Measurements from ENCODE around the gene RNMT.

The RNMT gene

GRCh38 chr18:13726232-13726971, at the start of gene RNMT, which contains the start of gene FAM210A:
Gene RNMT (plus strand): TSS chr18:13726673. CDS start chr18:13731518, 4,845 bp downstream.
Gene FAM210A (minus strand): TSS chr18:13726558. CDS start chr18:13682077, 44,481 bp downstream.
- TF ChIP-seq GATA2 (IDR thresholded peaks at IDR 0.05; ENCODE audit: low read depth, low read length) (no peak; the same call in 1 of the 2 replicates), GATA3 (IDR thresholded peaks at IDR 0.05; ENCODE audit: low read depth, low read length) (no peak)

DNA sequence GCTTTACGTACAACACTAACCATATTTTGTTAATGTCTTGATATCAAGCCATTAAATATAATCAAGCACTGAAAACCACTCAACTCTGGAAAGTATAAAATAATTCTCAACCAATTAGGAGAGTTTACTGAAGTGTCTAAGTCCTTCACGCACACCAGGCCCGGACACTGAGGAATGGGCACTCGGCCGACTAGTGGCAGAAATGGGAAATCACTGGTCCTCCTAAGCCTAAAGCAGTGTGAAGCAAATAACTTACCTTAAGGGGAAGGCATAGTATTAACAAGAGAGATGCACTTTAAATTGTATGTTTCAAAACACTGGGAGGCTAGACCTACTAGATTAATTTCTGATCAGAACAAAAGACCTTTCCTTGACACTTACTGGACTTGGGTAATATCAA, 45.9 kb upstream of the RNMT start:
- no peak for TF ChIP-seq GATA3 (IDR thresholded peaks at IDR 0.05; ENCODE audit: low read depth, low read length)
- no peak for TF ChIP-seq GATA2 (IDR thresholded peaks at IDR 0.05; ENCODE audit: low read depth, low read length)

DNA sequence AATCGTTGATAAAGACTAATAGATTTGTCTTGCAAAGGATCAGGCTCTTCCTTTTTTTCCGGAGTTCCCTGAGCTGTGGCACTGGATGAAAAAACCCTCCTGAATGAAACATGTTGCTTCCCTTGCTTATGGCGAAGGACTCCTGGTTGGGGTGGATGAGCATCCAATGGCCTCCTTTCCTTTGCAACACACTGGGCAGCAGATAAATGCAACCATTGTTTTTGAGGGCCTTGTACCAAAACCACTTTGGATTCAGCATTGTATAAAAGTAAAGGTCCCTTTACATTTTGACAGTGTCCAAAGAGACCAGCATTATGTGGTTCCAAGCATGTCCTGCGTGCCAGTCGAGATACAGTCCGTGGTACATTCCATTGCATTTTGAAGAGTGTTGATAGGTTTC, 44.8 kb upstream of the RNMT start:
- TF ChIP-seq GATA3 (IDR thresholded peaks at IDR 0.05; ENCODE audit: low read depth, low read length) (no peak), GATA2 (IDR thresholded peaks at IDR 0.05; ENCODE audit: low read depth, low read length) (no peak)

GRCh38 chr18:13684546-13684945, 41.9 kb upstream of the RNMT start:
- no peak for TF ChIP-seq GATA2 (IDR thresholded peaks at IDR 0.05; ENCODE audit: low read depth, low read length)
- TF ChIP-seq GATA3 (IDR thresholded peaks at IDR 0.05; ENCODE audit: low read depth, low read length), result no peak

- TF ChIP-seq GATA3 (IDR thresholded peaks at IDR 0.05; ENCODE audit: low read depth, low read length) (no peak), GATA2 (IDR thresholded peaks at IDR 0.05; ENCODE audit: low read depth, low read length) (no peak)
Observed at GRCh38 chr18:13688191-13689136, 38.0 kb upstream of the RNMT start.

DNA sequence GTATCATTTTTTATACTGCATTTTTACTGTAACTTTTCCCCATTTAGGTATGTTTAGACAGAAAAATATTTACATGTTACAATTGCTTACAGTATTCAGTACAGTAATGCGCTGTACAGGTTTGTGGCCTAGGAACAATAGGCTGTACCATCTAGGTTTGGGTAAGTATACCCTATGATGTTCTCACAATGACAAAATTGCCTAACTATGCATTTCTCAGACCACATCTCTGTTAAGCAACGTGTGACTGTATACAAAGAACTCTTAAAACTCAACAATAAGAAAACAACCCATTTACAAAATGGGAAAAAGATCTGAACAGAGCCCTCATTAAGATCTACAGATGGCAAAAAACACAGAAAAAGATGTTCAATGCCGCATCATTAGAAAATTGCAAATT, 29.5 kb upstream of the RNMT start:
- no peak for TF ChIP-seq GATA3 (IDR thresholded peaks at IDR 0.05; ENCODE audit: low read depth, low read length)
- no peak for TF ChIP-seq GATA2 (IDR thresholded peaks at IDR 0.05; ENCODE audit: low read depth, low read length)

GRCh38 chr18:13700153-13700552, 26.3 kb upstream of the RNMT start:
- no peak for TF ChIP-seq GATA3 (IDR thresholded peaks at IDR 0.05; ENCODE audit: low read depth, low read length)
- no peak for TF ChIP-seq GATA2 (IDR thresholded peaks at IDR 0.05; ENCODE audit: low read depth, low read length)

DNA sequence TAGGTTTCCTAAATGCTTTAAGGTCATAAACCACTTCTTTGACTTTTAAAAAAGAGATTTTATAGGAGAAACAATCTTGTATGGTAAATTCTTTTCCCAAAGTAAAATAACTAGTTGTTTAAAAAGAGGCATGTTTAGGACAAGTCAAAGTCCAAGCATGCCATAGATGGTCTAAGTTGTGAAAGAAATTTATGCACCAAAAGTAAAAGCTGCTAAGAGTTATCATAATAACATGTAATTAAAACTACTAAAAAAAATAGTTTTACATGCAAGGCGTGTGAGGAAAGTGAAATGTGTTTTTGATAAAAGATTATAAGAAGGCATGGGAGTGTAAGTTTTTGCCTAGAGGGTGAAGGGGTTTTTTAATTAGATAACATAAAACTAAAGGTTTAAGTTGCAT, 22.6 kb upstream of the RNMT start:
- no peak for TF ChIP-seq GATA2 (IDR thresholded peaks at IDR 0.05; ENCODE audit: low read depth, low read length)
- TF ChIP-seq GATA3 (IDR thresholded peaks at IDR 0.05; ENCODE audit: low read depth, low read length), result no peak

GRCh38 chr18:13710414-13710831, 16.1 kb upstream of the RNMT start:
- TF ChIP-seq GATA2 (IDR thresholded peaks at IDR 0.05; ENCODE audit: low read depth, low read length), result no peak
- TF ChIP-seq GATA3 (IDR thresholded peaks at IDR 0.05; ENCODE audit: low read depth, low read length), result no peak

DNA sequence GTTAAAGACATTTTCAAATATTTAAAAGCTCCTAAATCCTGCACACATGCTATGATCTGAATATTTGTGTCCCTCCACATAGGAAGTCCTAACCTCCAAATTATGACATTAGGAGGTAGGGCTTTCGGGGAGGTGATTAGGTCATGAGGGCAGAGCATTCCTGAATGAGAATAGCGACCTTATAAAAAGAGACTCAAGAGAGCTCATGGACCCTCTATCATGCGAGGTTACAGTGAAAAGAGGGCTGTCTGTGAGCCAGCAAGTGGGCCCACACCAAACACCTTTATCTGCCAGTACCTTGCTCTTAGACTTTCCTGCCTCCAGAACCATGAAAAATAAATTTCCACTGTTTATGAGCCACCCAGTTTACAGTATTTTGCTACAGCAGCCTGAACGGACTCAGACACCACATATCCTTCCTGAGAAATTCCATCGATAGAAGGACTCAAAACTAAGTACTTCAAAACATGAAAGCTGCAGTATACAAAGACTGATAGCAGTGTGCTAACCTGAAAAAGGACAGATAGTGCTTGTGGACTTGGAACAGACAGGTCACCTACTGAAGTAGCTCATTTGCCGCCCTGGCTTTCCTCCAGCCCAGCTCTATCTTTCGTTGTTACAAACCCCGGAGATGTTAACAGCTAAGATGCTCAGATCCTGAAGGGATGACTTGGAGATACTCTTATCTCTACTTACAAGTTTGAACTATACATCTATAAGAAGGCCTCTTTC, 13.9 kb upstream of the RNMT start:
- TF ChIP-seq GATA2 (IDR thresholded peaks at IDR 0.05; ENCODE audit: low read depth, low read length) (no peak), GATA3 (IDR thresholded peaks at IDR 0.05; ENCODE audit: low read depth, low read length) (no peak)

DNA sequence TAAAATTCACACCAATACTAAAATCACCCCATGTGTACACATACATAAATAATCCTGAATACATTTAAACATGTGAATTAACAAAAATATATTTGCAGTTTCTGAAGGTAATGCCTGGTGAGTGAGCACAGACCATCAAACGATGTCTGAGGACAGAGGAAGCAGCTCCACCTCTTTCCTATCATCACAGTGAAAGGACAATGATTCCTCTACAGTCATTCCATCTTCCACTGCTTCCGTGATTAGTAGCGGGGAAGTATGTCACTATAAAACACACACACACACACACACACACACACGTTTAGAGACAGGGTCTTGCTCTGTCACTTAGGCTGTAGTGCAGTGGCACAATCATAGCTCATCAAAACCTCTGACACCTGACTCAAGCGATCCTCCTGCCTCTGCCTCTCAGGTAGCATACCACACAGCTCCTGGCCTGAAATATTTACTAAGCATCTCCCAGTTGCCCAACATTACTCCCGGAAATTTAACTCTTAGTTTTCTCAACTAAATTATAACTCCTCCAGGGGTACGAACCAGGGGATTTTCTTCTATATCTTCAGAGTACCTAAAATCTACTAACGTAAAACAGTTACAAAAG, 12.9 kb upstream of the RNMT start:
- TF ChIP-seq GATA3 (IDR thresholded peaks at IDR 0.05; ENCODE audit: low read depth, low read length) (no peak), GATA2 (IDR thresholded peaks at IDR 0.05; ENCODE audit: low read depth, low read length) (no peak)

DNA sequence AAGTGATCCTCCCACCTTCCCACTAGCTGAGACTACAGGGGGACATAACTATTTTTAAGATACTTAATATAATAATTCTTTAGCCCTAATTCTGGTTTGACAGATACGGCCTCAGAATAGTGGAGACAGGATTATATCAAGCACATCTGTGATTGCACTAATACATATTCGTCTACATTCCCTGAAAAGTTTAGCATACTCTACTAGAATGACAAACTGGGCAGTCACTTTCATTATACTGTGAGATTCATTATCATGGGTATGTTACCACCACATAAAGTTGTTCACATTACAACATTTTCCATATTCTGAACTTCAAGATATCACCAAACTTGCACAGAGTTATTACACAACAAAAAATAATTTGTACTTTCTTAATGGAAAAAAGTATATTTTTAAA, 11.1 kb upstream of the RNMT start:
- no peak for TF ChIP-seq GATA3 (IDR thresholded peaks at IDR 0.05; ENCODE audit: low read depth, low read length)
- TF ChIP-seq GATA2 (IDR thresholded peaks at IDR 0.05; ENCODE audit: low read depth, low read length), result no peak

- TF ChIP-seq GATA2 (IDR thresholded peaks at IDR 0.05; ENCODE audit: low read depth, low read length), result no peak
- TF ChIP-seq GATA3 (IDR thresholded peaks at IDR 0.05; ENCODE audit: low read depth, low read length), result no peak
Observed at GRCh38 chr18:13716916-13717315, 9.6 kb upstream of the RNMT start.

Measured in SH-SY5Y (cell line).